ENCODE measurements around the gene CCDC170. TPM values are rescaled to one million over a fixed set of nuclear protein-coding genes. Genes with fewer than 3 reads are reported as not detected.
"Not testable (repeated sequence)": the region's sequence is repeated elsewhere in the genome, so short reads cannot be mapped to it uniquely, and the experiment has no call there.

The CCDC170 gene
- total and polyA plus RNA-seq, 2 experiments from 2014 or later: 1.2 TPM

DNA sequence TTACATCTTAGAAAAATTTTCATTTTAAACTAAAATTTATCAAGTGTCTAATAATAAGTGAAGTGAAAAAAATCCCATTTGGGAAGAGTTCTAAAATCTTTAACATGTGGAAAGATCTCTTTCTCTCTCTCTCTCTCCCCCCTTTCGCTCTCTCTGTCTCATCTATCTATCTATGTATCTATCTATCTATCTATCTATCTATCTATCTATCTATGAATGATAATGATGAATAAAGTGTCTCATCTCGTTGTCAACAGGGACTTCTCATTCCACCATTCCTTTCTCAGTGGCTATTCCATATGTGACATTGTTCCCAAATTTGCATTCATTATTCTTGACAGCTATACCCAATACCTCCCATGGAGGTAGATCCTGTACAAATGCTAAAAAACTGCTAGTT is 15.2 kb downstream of the CCDC170 start:
- no peaks in the 10 kb centered on the region for H3K79me2 ChIP-seq
- no peaks in the 10 kb centered on the region for H4K20me1 ChIP-seq (ENCODE audit: insufficient read depth, poor library complexity, severe bottlenecking)
- no peaks in the 10 kb centered on the region for H3K36me3 ChIP-seq (replicated peaks; ENCODE audit: insufficient read depth, low read depth)
- no peak overlapping the region for H3K4me2 ChIP-seq
- TF ChIP-seq CTCF (IDR thresholded peaks at IDR 0.05; ENCODE audit: poor library complexity) (no peak), EZH2 (IDR thresholded peaks at IDR 0.05; ENCODE audit: borderline replicate concordance) (no peak), EZH2phosphoT487 (IDR thresholded peaks at IDR 0.05; ENCODE audit: low read depth, severe bottlenecking, unreplicated experiment) (no peak)
- no peak overlapping the region for H3K4me3 ChIP-seq
- DNase-seq (ENCODE audit: low spot score): no peak
- no peaks in the 10 kb centered on the region for H3K9me2 ChIP-seq (replicated peaks; ENCODE audit: insufficient read depth)
- no peak overlapping the region for H3K27ac ChIP-seq
- H3K27me3 ChIP-seq: no peaks in the 10 kb centered on the region
- H2AFZ ChIP-seq: no peak overlapping the region
- H3K9me3 ChIP-seq (ENCODE audit: low read depth): no peaks in the 10 kb centered on the region
- 93% methylated on average over 2 of the region's 2 CpGs for WGBS (ENCODE audit: low lambda C conversion rate, missing lambda C conversion rate)
- H3K4me1 ChIP-seq (ENCODE audit: insufficient read depth): no peaks in the 10 kb centered on the region

DNA sequence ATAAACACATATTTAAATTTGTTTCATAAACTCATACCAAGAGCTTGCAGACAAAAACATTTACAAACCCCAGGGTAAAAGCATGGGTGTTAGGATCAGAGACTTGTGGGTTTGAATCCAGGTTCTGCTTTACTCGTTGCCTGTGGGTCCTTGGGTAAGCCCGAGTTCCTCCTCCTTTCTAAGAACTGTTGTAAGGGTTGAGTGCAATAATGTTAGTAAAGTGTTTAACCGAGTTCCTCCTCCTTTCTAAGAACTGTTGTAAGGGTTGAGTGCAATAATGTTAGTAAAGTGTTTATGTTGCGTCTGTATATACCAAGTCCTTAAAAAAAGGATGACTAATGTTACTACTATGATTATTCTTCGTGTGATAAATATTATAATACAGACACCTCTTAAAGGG is 18.7 kb downstream of the CCDC170 start:
- no peak for DNase-seq (ENCODE audit: low spot score)
- 92% methylated on average over 5 of the region's 5 CpGs for WGBS (ENCODE audit: low lambda C conversion rate, missing lambda C conversion rate)
- Histone ChIP-seq H3K4me2 (no peak overlapping the region), H3K4me3 (no peak overlapping the region), H3K27ac (no peak overlapping the region), H2AFZ (no peak overlapping the region), H3K9me3 (ENCODE audit: low read depth) (no peaks in the 10 kb centered on the region), H3K9me2 (replicated peaks; ENCODE audit: insufficient read depth) (no peaks in the 10 kb centered on the region), H3K79me2 (no peaks in the 10 kb centered on the region), H3K4me1 (ENCODE audit: insufficient read depth) (no peaks in the 10 kb centered on the region), H3K27me3 (no peaks in the 10 kb centered on the region), H4K20me1 (ENCODE audit: insufficient read depth, poor library complexity, severe bottlenecking) (no peaks in the 10 kb centered on the region), H3K36me3 (replicated peaks; ENCODE audit: insufficient read depth, low read depth) (no peaks in the 10 kb centered on the region)
- no peak for TF ChIP-seq CTCF (IDR thresholded peaks at IDR 0.05; ENCODE audit: poor library complexity)
- TF ChIP-seq EZH2phosphoT487 (IDR thresholded peaks at IDR 0.05; ENCODE audit: low read depth, severe bottlenecking, unreplicated experiment): no peak
- TF ChIP-seq EZH2 (IDR thresholded peaks at IDR 0.05; ENCODE audit: borderline replicate concordance): no peak

- H3K27ac ChIP-seq: no peak overlapping the region
- H3K4me3 ChIP-seq: no peak overlapping the region
- H2AFZ ChIP-seq: no peak overlapping the region
- WGBS (ENCODE audit: low lambda C conversion rate, missing lambda C conversion rate): 91% methylated on average over 9 of the region's 9 CpGs
- no peaks in the 10 kb centered on the region for H3K9me2 ChIP-seq (replicated peaks; ENCODE audit: insufficient read depth)
- no peaks in the 10 kb centered on the region for H3K9me3 ChIP-seq (ENCODE audit: low read depth)
- TF ChIP-seq EZH2phosphoT487 (IDR thresholded peaks at IDR 0.05; ENCODE audit: low read depth, severe bottlenecking, unreplicated experiment) (no peak), CTCF (IDR thresholded peaks at IDR 0.05; ENCODE audit: poor library complexity) (no peak), EZH2 (IDR thresholded peaks at IDR 0.05; ENCODE audit: borderline replicate concordance) (no peak)
- H3K79me2 ChIP-seq: no peaks in the 10 kb centered on the region
- no peak overlapping the region for H3K4me2 ChIP-seq
- no peaks in the 10 kb centered on the region for H4K20me1 ChIP-seq (ENCODE audit: insufficient read depth, poor library complexity, severe bottlenecking)
- no peaks in the 10 kb centered on the region for H3K36me3 ChIP-seq (replicated peaks; ENCODE audit: insufficient read depth, low read depth)
- H3K27me3 ChIP-seq: no peaks in the 10 kb centered on the region
- no peak for DNase-seq (ENCODE audit: low spot score)
- no peaks in the 10 kb centered on the region for H3K4me1 ChIP-seq (ENCODE audit: insufficient read depth)
Observed at GRCh38 chr6:151514000-151514730, 20.3 kb downstream of the CCDC170 start.

DNA sequence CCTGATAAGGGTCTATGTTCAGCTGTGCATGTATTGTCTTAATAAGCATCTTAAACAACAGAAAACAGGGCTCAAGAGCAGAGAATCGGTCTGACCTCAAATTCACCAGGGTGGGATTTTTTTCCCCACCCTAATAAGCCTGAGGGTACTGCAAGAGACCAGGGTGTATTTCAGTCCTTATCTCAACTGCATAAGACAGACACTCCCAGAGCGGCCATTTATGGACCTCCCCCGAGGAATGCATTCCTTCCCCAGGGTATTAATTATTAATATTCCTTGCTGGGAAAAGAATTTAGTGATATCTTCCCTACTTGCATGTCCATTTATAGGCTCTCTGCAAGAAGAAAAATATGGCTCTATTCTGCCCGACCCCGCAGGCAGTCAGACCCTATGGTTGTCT is 25.2 kb downstream of the CCDC170 start:
- not testable (repeated sequence) for H3K4me3 ChIP-seq; H3K9me3 ChIP-seq (ENCODE audit: low read depth)

More for the DNA sequence above, 25.2 kb downstream of the CCDC170 start:
- not testable (repeated sequence) for H3K27me3 ChIP-seq; H3K4me2 ChIP-seq; H3K79me2 ChIP-seq; H3K9me2 ChIP-seq (replicated peaks; ENCODE audit: insufficient read depth); H2AFZ ChIP-seq; H4K20me1 ChIP-seq (ENCODE audit: insufficient read depth, poor library complexity, severe bottlenecking); H3K4me1 ChIP-seq (ENCODE audit: insufficient read depth); DNase-seq (ENCODE audit: low spot score); H3K36me3 ChIP-seq (replicated peaks; ENCODE audit: insufficient read depth, low read depth); H3K27ac ChIP-seq
- WGBS (ENCODE audit: low lambda C conversion rate, missing lambda C conversion rate): 88% methylated on average over 5 of the region's 5 CpGs
